HG02798 (cell line): Measurements from ENCODE around the gene ALDH1L1.

Source experiments
- ATAC-seq: cut with Tn5 transposase; IDR thresholded peaks from one replicate; pipeline ENCODE4 v1.9.1; 2021; ENCODE audit warnings: mild to moderate bottlenecking; ENCODE audit not compliant: unreplicated experiment, poor library complexity

The ALDH1L1 gene

GRCh38 chr3:126197343-126197742, 17.0 kb upstream of the ALDH1L1 start:
- ATAC-seq: no peak

- ATAC-seq: no peak
Observed at GRCh38 chr3:126194713-126195305, 14.4 kb upstream of the ALDH1L1 start.

GRCh38 chr3:126191246-126191645, 10.9 kb upstream of the ALDH1L1 start:
- ATAC-seq: no peak

GRCh38 chr3:126187920-126188319, 7.5 kb upstream of the ALDH1L1 start:
- no peak for ATAC-seq

GRCh38 chr3:126186749-126187148, 6.4 kb upstream of the ALDH1L1 start:
- ATAC-seq: no peak

GRCh38 chr3:126186271-126186670, 5.9 kb upstream of the ALDH1L1 start:
- ATAC-seq: no peak

GRCh38 chr3:126184465-126185000, 4.1 kb upstream of the ALDH1L1 start:
- no peak for ATAC-seq

- no peak for ATAC-seq
Observed at GRCh38 chr3:126181398-126181725, 976 bp upstream of the ALDH1L1 start.

- ATAC-seq: no peak
Observed at GRCh38 chr3:126179825-126180476, 435 bp downstream of the ALDH1L1 start.

GRCh38 chr3:126170073-126170777, 10.2 kb downstream of the ALDH1L1 start:
- ATAC-seq: no peak

- no peak for ATAC-seq
Observed at GRCh38 chr3:126167566-126167965, 12.8 kb downstream of the ALDH1L1 start.

- ATAC-seq: no peak
Observed at GRCh38 chr3:126166009-126166408, 14.4 kb downstream of the ALDH1L1 start.

GRCh38 chr3:126161309-126161708, 19.1 kb downstream of the ALDH1L1 start:
- no peak for ATAC-seq

- ATAC-seq: no peak
Observed at GRCh38 chr3:126160243-126161210, 19.9 kb downstream of the ALDH1L1 start.

- ATAC-seq: no peak
Observed at GRCh38 chr3:126159476-126159875, 20.9 kb downstream of the ALDH1L1 start.

GRCh38 chr3:126158912-126159454, 21.4 kb downstream of the ALDH1L1 start:
- no peak for ATAC-seq

- ATAC-seq: no peak
Observed at GRCh38 chr3:126158016-126158911, 22.1 kb downstream of the ALDH1L1 start.

GRCh38 chr3:126157083-126157768, 23.2 kb downstream of the ALDH1L1 start:
- ATAC-seq: no peak

- no peak for ATAC-seq
Observed at GRCh38 chr3:126156468-126156867, 23.9 kb downstream of the ALDH1L1 start.
